Mesothelial cell of epicardium (in vitro differentiated cells): Measurements from ENCODE around the gene RSRC2. TPM values are rescaled to one million over a fixed set of nuclear protein-coding genes. Genes with fewer than 3 reads are reported as not detected.
"Not testable (repeated sequence)": the region's sequence is repeated elsewhere in the genome, so short reads cannot be mapped to it uniquely, and the experiment has no call there.

Experiments
- DNase-seq, 2 experiments: peaks; one replicate each; pipeline ENCODE4 v3.0.0; 2021; ENCODE audit warnings: low spot score in 2 of 2; ENCODE audit not compliant: unreplicated experiment in 2 of 2
- H3K27ac Mint-ChIP-seq: 2 replicates; pipeline ENCODE4 v1.8.0; 2021; ENCODE audit warnings: mixed read lengths
- H3K27me3 Mint-ChIP-seq: 2 replicates; pipeline ENCODE4 v1.8.0; 2021; ENCODE audit warnings: low read depth, mixed read lengths
- H3K36me3 Mint-ChIP-seq: 2 replicates; pipeline ENCODE4 v1.8.0; 2021; ENCODE audit warnings: mixed read lengths
- H3K4me1 Mint-ChIP-seq: 2 replicates; pipeline ENCODE4 v1.8.0; 2021; ENCODE audit warnings: mixed read lengths
- H3K4me3 Mint-ChIP-seq: 2 replicates; pipeline ENCODE4 v1.8.0; 2021; ENCODE audit warnings: mild to moderate bottlenecking, moderate library complexity, mixed read lengths
- H3K9me3 Mint-ChIP-seq: 2 replicates; pipeline ENCODE4 v1.8.0; 2021; ENCODE audit warnings: mixed read lengths
- total RNA-seq: library from RNA; stranded (reverse); gene quantifications from 3 replicates; pipeline ENCODE4 v1.2.1, GENCODE V29; 2021
- TF ChIP-seq, protein P1 (sequence below): fragments of 200-600 bp; sonication (generic); IDR thresholded peaks from one replicate; pipeline ENCODE4 v1.5.0; 2021; ENCODE audit warnings: antibody characterized with exemption; ENCODE audit not compliant: unreplicated experiment

Gene RSRC2
- total RNA-seq, 1 donor from 2014 or later = 131 TPM

DNA sequence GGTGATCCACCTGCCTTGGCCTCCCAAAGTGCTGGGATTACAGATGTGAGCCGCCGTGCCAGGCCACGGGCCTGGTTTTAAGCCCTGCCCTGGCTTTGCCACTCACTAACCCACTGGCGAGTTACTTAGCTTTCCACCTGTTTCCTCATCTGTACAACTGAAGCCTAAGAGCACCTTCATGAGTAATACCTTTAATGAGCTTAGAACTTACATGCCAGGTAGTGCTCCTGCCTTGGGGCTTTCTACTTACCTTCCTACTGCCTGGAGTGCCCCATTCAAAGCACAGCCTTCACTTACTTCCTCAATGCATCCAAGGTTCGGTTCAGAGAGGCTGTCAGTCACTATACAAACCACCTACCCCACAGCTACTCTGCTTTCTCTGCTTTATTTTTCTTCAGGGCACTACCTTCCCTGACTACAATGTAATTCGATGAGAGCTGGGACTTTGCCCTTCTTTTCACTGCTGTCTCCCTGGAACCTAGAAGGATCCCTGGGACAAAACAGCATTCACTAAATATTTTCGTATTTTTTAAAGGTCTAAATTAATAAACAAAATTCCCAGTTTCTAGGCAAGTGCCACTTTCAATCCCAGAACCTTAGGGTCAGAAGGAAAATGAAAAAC, 39.8 kb downstream of the RSRC2 start:
- H3K4me1 Mint-ChIP-seq = no peaks in the 10 kb centered on the region
- H3K27ac Mint-ChIP-seq = no peak overlapping the region
- no peak for DNase-seq
- H3K36me3 Mint-ChIP-seq = peaks cover 44% of the 10 kb centered on the region
- no peaks in the 10 kb centered on the region for H3K9me3 Mint-ChIP-seq
- no peak overlapping the region for H3K4me3 Mint-ChIP-seq
- H3K27me3 Mint-ChIP-seq = no peaks in the 10 kb centered on the region
- TF ChIP-seq, protein P1, sequence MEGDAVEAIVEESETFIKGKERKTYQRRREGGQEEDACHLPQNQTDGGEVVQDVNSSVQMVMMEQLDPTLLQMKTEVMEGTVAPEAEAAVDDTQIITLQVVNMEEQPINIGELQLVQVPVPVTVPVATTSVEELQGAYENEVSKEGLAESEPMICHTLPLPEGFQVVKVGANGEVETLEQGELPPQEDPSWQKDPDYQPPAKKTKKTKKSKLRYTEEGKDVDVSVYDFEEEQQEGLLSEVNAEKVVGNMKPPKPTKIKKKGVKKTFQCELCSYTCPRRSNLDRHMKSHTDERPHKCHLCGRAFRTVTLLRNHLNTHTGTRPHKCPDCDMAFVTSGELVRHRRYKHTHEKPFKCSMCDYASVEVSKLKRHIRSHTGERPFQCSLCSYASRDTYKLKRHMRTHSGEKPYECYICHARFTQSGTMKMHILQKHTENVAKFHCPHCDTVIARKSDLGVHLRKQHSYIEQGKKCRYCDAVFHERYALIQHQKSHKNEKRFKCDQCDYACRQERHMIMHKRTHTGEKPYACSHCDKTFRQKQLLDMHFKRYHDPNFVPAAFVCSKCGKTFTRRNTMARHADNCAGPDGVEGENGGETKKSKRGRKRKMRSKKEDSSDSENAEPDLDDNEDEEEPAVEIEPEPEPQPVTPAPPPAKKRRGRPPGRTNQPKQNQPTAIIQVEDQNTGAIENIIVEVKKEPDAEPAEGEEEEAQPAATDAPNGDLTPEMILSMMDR = no peak

DNA sequence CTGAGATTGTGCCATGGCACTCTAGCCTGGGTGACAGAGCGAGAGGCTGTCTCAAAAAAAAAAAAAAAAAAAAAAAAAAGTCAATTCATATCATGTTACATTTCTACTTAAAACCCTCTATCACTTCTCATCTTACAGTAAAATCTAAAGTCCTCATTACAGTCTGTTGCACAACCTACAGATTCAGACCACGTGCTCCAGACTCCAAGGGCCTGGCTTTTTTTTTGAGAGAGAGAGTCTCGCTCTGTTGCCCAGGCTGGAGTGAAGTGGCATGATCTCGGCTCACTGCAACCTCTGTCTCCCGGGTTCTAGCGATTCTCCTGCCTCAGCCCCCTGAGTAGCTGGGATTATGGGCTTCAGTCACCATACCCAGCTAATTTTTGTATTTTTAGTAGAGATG, 40.4 kb downstream of the RSRC2 start:
- not testable (repeated sequence) for H3K4me3 Mint-ChIP-seq, H3K27ac Mint-ChIP-seq, H3K27me3 Mint-ChIP-seq, DNase-seq, H3K4me1 Mint-ChIP-seq, H3K9me3 Mint-ChIP-seq
- H3K36me3 Mint-ChIP-seq = peaks cover 41% of the 10 kb centered on the region

DNA sequence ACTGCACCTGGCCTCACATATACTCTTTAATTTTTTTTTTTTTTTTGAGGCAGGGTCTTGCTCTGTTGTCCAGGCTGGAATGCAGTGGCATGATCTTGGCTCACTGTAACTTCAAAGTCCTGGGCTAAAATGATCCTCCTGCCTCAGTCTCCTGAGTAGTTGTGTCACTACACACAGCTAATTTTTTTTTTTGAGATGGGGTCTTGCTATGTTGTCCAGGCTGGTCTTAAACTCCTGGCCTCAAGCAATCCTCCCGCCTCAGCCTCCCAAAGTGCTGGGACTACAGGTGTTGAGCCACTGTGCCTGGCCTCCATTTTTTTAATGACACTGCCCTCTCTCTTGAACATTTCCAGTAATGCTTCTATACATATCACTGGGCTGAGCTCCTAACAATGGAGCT, 42.4 kb downstream of the RSRC2 start:
- H3K36me3 Mint-ChIP-seq = peaks cover 41% of the 10 kb centered on the region
- not testable (repeated sequence) for H3K4me3 Mint-ChIP-seq, DNase-seq

DNA sequence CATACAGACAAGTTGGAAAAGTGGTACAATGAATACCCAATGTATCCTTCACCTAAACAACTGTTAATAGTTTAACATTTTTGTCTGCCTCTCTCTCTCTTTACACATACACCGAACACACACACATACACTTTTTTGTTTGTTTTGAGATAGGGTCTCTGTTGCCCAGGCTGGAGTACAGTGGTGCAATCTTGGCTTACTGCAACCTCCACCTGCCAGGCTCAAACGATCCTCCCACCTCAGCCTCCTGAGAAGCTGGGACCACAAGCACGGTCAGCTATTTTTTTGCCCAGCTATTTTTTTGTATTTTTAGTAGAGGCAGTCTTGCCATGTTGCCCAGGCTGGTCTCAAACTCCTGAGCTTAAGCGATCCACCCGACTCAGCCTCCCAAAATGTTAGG, 42.8 kb downstream of the RSRC2 start:
- Mint-ChIP-seq H3K9me3 (no peaks in the 10 kb centered on the region), H3K4me1 (no peaks in the 10 kb centered on the region), H3K27me3 (no peaks in the 10 kb centered on the region), H3K36me3 (peaks cover 39% of the 10 kb centered on the region), H3K4me3 (no peak overlapping the region), H3K27ac (no peak overlapping the region)
- TF ChIP-seq, protein P1 = no peak
- DNase-seq = no peak

More for the DNA sequence above, 42.4 kb downstream of the RSRC2 start:
- H3K9me3 Mint-ChIP-seq, H3K4me1 Mint-ChIP-seq, H3K27me3 Mint-ChIP-seq, H3K27ac Mint-ChIP-seq: not testable (repeated sequence)

DNA sequence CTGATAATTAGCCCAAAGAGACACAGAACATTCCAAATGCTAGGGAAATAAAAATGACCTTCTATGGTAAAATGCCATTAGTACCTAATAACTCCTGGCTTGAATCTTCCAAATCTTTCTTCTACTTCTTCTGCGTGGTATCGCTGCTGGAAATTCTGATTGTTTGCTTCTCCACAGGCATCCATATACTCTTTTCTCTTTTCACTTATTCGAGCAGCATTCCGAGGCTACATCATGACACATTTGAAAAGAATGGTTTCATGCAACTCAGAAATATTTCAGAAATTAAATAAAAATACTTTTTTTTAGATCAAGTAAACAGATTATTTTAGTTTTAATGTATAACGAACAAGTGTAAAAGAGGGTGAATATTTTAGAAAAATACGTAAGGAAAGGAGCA, 44.9 kb downstream of the RSRC2 start:
- no peak for DNase-seq
- no peaks in the 10 kb centered on the region for H3K9me3 Mint-ChIP-seq
- no peak overlapping the region for H3K4me3 Mint-ChIP-seq
- TF ChIP-seq, protein P1 = no peak
- H3K27ac Mint-ChIP-seq = no peak overlapping the region
- no peaks in the 10 kb centered on the region for H3K4me1 Mint-ChIP-seq
- H3K36me3 Mint-ChIP-seq = peaks cover 45% of the 10 kb centered on the region
- H3K27me3 Mint-ChIP-seq = no peaks in the 10 kb centered on the region

DNA sequence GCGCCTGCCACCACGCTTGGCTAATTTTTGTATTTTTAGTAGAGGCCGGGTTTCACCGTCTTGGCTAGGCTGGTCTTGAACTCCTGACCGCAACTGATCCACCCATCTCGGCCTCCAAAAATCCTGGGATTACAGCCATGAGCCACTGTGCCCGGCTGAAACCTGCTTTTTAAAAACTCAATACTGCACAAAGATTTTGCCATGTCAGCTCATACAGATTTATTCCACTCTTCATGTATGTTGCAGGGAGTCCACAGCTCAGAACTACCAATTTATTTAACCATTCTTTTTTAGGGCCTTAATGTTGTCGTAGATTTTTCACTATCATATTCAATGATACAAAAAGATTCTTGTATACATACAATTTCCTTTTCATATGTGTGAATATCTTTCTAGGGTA, 46.0 kb downstream of the RSRC2 start:
- TF ChIP-seq, protein P1 = no peak
- DNase-seq = peak in 1 of 2 experiments; percentile 1
- Mint-ChIP-seq H3K27ac (no peak overlapping the region), H3K9me3 (no peaks in the 10 kb centered on the region), H3K27me3 (no peaks in the 10 kb centered on the region), H3K4me1 (no peaks in the 10 kb centered on the region), H3K4me3 (no peak overlapping the region), H3K36me3 (peaks cover 43% of the 10 kb centered on the region)

DNA sequence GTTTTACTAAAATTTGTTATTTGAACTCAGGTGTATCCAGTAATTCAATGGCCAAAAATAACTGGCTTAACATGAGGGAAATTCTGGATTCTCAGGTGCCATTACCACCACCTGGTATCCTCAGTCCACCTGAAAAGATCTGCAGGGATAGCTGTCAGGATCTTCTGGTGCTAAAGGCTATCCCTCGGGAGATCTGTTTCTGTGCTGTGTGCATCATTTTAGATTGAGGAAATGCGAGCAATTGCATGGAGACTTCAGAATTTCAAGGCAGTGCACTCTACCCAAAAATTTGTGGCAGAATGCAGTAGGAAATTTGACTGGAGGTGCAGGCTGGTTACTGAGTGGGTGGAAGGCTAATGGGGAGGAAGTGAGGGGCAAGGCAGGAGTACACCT, 52.4 kb downstream of the RSRC2 start:
- peak in 1 of 2 experiments; percentile 17 for DNase-seq
- Mint-ChIP-seq H3K27me3 (no peaks in the 10 kb centered on the region), H3K4me3 (no peak overlapping the region), H3K36me3 (peaks cover 37% of the 10 kb centered on the region), H3K27ac (no peak overlapping the region), H3K9me3 (no peaks in the 10 kb centered on the region), H3K4me1 (peaks cover 8% of the 10 kb centered on the region)
- TF ChIP-seq, protein P1 = no peak
